ENCODE data around the gene KCNB1. TPM values are rescaled to one million over a fixed set of nuclear protein-coding genes. Genes with fewer than 3 reads are reported as not detected.

Gene KCNB1
- total RNA-seq, 1 experiment from 2014 or later: 0.68 TPM

DNA sequence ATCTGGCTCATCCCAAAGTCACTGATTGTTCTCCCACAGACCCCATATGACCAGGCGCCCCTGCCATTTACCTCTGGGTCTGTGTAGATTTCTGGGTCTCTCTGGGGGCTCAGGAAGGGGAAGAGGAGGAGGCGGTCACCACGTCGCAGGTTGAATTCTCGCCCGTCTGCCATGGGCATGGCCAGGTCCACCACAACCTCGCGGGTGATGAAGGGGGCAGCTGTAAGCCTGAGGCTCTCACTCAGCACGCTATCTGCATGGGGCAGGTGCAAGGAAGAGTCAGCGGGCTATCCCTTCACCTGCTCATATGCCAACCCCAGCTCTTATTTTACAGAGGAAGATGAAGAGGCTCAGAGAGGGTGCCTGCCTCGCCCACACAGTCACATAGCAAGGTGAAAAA lies 30.5 kb upstream of the KCNB1 start:
- Histone ChIP-seq H3K4ac (ENCODE audit: low read depth, low read length) (no peak overlapping the region), H2BK15ac (ENCODE audit: low read depth, low read length) (no peak overlapping the region), H4K8ac (replicated peaks; ENCODE audit: insufficient read length, low read depth, low read length) (no peak overlapping the region), H2BK20ac (ENCODE audit: low read depth, low read length, poor library complexity, severe bottlenecking) (no peak overlapping the region), H3K14ac (ENCODE audit: insufficient read depth, low read length) (no peak overlapping the region), H3K4me2 (ENCODE audit: insufficient read depth, insufficient read length, low read length) (no peak overlapping the region), H3K9me3 (ENCODE audit: control insufficient read depth, low read depth, low read length) (no peaks in the 10 kb centered on the region), H3K56ac (ENCODE audit: insufficient read length, low read depth, low read length) (no peak overlapping the region), H2BK12ac (ENCODE audit: insufficient read length, low read depth, low read length) (no peak overlapping the region), H2AFZ (ENCODE audit: low read length) (no peak overlapping the region), H3K23ac (ENCODE audit: insufficient read length, low read depth, low read length) (no peak overlapping the region), H4K20me1 (ENCODE audit: control insufficient read depth, insufficient read depth, insufficient read length) (no peaks in the 10 kb centered on the region), H3K18ac (ENCODE audit: insufficient read length, low read depth, low read length) (no peak overlapping the region), H3K79me2 (ENCODE audit: insufficient read depth, low read length) (no peaks in the 10 kb centered on the region), H3K23me2 (ENCODE audit: insufficient read length, low read depth, low read length, poor library complexity, severe bottlenecking) (no peaks in the 10 kb centered on the region), H2BK5ac (ENCODE audit: insufficient read length, low read length) (no peak overlapping the region), H4K91ac (ENCODE audit: insufficient read length, low read depth, low read length) (no peak overlapping the region), H3K27ac (ENCODE audit: insufficient read length, low read depth, low read length) (no peak overlapping the region), H2BK120ac (ENCODE audit: low read depth, low read length, poor library complexity, severe bottlenecking) (no peak overlapping the region), H2AK5ac (ENCODE audit: insufficient read length, low read length) (no peak overlapping the region), H3K79me1 (ENCODE audit: insufficient read depth, low read depth, low read length, poor library complexity, severe bottlenecking) (no peaks in the 10 kb centered on the region), H3T11ph (ENCODE audit: low read length) (no peak overlapping the region), H3K27me3 (ENCODE audit: insufficient read depth, low read length) (no peaks in the 10 kb centered on the region), H3K9ac (ENCODE audit: extremely low read depth, insufficient read length, low read length) (no peak overlapping the region), H4K5ac (ENCODE audit: insufficient read length, low read depth, low read length) (no peak overlapping the region), H3K4me1 (ENCODE audit: insufficient read depth, low read length) (no peaks in the 10 kb centered on the region)
- H3K27ac Mint-ChIP-seq: no peak overlapping the region
- no peaks in the 10 kb centered on the region for H3K27me3 Mint-ChIP-seq (ENCODE audit: low read depth)
- H3K36me3 Mint-ChIP-seq (ENCODE audit: insufficient read depth in 1 of 3, low read depth in 3 of 3): peaks cover 0 to 8% (median 5%) of the 10 kb centered on the region in 3 experiments; a peak in 4 of 7 replicates
- no peak overlapping the region for H3K4me3 Mint-ChIP-seq
- TF ChIP-seq, protein P1, sequence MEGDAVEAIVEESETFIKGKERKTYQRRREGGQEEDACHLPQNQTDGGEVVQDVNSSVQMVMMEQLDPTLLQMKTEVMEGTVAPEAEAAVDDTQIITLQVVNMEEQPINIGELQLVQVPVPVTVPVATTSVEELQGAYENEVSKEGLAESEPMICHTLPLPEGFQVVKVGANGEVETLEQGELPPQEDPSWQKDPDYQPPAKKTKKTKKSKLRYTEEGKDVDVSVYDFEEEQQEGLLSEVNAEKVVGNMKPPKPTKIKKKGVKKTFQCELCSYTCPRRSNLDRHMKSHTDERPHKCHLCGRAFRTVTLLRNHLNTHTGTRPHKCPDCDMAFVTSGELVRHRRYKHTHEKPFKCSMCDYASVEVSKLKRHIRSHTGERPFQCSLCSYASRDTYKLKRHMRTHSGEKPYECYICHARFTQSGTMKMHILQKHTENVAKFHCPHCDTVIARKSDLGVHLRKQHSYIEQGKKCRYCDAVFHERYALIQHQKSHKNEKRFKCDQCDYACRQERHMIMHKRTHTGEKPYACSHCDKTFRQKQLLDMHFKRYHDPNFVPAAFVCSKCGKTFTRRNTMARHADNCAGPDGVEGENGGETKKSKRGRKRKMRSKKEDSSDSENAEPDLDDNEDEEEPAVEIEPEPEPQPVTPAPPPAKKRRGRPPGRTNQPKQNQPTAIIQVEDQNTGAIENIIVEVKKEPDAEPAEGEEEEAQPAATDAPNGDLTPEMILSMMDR (conservative IDR thresholded peaks at IDR 0.05): no peak
- DNase-seq: no peak
- peaks cover 2 to 5% of the 10 kb centered on the region in 2 experiments; a peak in 2 of 4 replicates for H3K4me1 Mint-ChIP-seq
- no CpG with 5 or more reads among the region's 11 CpGs for WGBS (ENCODE audit: extremely low coverage, insufficient read length, low lambda C conversion rate)
- no peaks in the 10 kb centered on the region for H3K9me3 Mint-ChIP-seq

All from H9 (cell line).